Retinal pigment epithelial cell (primary cell): ENCODE data around the gene SNTB2.

Experiments
- DNase-seq: peaks from one replicate; pipeline ENCODE4 v3.0.0-alpha.2; 2010; ENCODE audit warnings: low read depth
- H3K4me3 ChIP-seq: 2 replicates; pipeline ENCODE4 v1.5.1; 2011; ENCODE audit warnings: mild to moderate bottlenecking, low read length, control low read depth, moderate library complexity
- TF ChIP-seq, protein P1 (sequence below): conservative IDR thresholded peaks from 2 replicates; pipeline ENCODE4 v1.5.1; 2011; ENCODE audit warnings: low read depth, low read length, control low read depth, inconsistent platforms

SNTB2 gene

DNA sequence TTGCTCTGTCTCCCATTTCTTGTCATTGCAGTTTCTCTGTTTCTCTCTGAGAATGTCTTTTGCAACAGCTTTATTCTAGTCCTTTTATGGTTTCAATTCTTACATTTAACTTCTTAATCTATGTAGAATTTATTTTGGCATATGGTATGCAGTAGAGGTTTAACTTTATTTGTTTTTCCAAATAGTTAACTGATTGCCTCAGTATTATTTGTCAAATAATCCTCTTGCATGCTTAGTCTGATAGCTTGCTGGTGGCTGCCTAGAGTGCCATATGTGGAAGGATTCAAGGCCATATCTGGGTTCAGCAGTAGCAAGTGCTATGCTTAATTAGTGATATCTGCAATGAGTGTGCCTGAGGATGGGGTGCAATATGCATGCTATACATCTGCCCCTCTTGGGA lies 6.9 kb downstream of the SNTB2 start:
- TF ChIP-seq, protein P1, sequence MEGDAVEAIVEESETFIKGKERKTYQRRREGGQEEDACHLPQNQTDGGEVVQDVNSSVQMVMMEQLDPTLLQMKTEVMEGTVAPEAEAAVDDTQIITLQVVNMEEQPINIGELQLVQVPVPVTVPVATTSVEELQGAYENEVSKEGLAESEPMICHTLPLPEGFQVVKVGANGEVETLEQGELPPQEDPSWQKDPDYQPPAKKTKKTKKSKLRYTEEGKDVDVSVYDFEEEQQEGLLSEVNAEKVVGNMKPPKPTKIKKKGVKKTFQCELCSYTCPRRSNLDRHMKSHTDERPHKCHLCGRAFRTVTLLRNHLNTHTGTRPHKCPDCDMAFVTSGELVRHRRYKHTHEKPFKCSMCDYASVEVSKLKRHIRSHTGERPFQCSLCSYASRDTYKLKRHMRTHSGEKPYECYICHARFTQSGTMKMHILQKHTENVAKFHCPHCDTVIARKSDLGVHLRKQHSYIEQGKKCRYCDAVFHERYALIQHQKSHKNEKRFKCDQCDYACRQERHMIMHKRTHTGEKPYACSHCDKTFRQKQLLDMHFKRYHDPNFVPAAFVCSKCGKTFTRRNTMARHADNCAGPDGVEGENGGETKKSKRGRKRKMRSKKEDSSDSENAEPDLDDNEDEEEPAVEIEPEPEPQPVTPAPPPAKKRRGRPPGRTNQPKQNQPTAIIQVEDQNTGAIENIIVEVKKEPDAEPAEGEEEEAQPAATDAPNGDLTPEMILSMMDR = no peak
- DNase-seq = no peak
- H3K4me3 ChIP-seq = no peak overlapping the region

DNA sequence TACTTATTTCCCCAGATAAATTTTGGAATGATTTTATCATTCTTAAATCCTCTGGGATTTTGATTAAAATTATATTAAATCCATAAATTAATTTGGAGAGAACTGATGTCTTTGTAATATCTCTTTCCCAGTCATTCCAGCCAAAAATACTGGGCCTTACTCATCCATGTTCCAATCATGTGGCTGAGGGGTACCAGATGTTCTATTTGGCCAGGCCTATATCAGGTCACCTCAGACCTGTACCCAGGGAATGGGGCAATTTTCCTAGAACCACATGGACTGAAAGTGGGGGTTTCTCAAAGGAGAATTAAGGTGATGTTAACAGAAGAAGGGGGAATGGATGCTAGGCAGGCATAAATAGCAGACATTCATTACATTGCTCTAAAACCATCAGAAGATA lies 7.5 kb downstream of the SNTB2 start:
- no peak overlapping the region for H3K4me3 ChIP-seq
- TF ChIP-seq, protein P1 = no peak
- no peak for DNase-seq

DNA sequence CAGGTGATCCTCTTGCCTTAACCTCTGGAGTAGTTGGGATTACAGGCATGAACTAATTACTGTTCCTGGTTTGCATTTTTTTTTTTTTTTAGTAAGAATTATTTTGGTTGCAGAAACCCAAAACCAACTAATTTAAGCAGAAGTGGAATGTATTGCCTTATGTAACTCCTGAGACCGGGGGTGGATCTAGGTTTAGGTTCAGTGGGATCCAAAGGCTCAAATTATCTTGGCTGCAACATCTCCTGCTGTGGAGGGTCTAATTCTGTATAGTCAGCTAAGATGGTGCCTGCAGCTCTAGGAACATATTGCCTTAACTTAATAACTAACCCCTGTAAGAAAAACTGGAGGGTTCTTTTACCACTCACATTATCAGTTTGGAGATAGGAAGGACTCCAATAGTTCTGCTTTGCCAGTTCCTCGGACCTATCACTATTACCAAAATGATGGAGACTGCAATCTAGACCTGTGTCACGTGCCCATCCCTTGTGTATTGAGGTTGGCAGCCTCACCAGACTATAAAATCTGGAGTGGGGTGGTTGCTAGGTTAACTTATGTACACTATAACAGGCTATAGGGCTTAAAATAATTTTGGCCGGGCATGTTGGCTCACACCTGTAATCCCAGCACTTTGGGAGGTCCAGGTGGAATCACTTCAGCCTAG lies 8.5 kb downstream of the SNTB2 start:
- H3K4me3 ChIP-seq = no peak overlapping the region
- DNase-seq = no peak
- TF ChIP-seq, protein P1 = no peak

DNA sequence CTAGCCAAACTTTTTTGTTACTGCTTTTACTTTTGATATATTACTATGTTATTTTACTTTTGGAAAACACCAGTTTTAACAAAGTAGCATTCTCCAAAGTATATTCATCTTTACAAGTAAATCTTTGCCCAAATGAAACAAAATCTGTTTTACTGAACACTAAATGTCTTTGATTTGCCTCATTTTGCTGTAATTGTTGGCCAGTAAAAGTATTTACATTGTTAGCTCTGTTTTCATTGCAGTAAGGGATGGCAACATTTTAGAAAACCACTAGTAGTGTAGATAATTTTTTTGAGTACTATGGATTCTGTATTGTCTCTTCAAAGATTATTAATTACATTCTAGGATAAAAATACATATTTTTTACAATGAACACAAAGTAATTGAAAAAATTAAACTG lies 10.6 kb downstream of the SNTB2 start:
- H3K4me3 ChIP-seq = no peak overlapping the region
- TF ChIP-seq, protein P1 = no peak
- no peak for DNase-seq

DNA sequence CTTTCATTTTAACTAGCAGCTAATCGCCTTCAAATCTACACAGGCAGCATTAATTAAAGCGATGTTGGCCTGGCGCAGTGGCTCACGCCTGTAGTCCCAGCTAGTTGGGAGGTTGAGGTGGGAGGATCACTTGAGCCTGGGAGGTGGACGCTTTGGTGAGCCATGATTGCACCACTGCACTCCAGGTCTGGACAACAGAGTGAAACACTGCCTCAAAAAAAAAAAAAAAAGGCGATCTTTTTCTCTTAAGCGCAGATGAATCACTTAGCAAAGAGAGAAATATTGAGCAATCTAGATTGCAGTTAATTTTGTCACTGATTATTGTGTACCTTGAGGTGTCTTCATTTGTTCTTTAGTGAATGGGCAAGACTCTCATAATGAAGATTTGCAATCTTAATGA lies 12.4 kb downstream of the SNTB2 start:
- TF ChIP-seq, protein P1 = no peak
- peak; percentile 34 for DNase-seq
- H3K4me3 ChIP-seq = no peak overlapping the region

DNA sequence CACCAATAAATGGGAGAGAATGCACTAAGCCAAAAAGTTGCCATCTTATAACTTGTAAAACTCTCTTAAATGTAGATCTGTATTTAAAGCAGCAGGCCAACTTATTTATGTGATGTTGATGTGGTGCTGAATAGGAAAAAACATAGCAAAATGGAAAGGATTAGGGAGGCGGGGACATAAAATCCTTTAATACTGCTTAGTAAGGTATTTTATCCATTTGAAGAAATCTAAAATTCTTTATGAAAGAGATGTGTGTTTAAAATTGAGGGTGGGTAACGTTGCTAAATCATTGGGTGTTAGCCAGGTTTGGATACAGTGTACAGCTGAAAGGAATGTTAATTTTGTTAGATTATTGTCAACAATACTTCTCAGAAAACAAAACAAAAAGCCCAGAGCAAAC lies 14.3 kb downstream of the SNTB2 start:
- H3K4me3 ChIP-seq = no peak overlapping the region
- TF ChIP-seq, protein P1 = no peak
- no peak for DNase-seq

DNA sequence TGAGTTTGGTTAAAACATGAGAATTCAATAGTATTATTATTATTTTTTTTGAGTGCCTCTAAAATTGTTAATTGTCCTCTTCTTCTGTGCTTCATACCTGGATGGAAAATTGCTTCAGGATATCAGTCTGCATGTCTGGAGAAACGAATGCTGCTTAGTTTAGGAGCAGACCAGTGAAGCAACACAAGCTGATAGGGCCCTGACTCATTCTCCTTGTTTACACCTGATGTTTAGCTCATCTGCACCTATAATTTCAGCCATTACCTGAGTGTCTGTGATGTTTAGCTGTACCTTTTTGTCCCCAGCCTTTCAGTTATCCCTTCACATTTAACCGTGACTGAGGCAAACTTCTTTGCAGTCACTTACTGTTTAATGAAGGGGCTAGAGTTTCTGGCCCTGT lies 14.8 kb downstream of the SNTB2 start:
- DNase-seq = no peak
- TF ChIP-seq, protein P1 = no peak
- H3K4me3 ChIP-seq = no peak overlapping the region
